Gastrocnemius medialis (tissue), 4 donors: Measurements from ENCODE around the gene TMEM247. TPM values are rescaled to one million over a fixed set of nuclear protein-coding genes. Genes with fewer than 3 reads are reported as not detected.
A peak's percentile ranks its signal among the peaks of the same experiment; 100 is the strongest.

Experiments
- ATAC-seq, 2 donors: fragments of 150-250 bp; one replicate each; pipeline ENCODE4 v1.9.1; 2016
- DNase-seq, 2 donors: peaks; one replicate each; pipeline ENCODE4 v3.0.0-alpha.2; 2019
- H3K27ac ChIP-seq, 4 donors: fragments of 200-600 bp; sonication (generic); 1 replicate in 1 of 4; 2 replicates in 3 of 4; pipeline ENCODE4 v1.5.1; 2016 to 2018; ENCODE audit warnings: mild to moderate bottlenecking in 2 of 4, moderate library complexity in 1 of 4
- H3K27me3 ChIP-seq, 3 donors: fragments of 200-600 bp; sonication (generic) in 2 of 3; 1 replicate in 1 of 3; 2 replicates in 2 of 3; pipeline versions ENCODE4 v1.5.1 to v1.6.0; 2016 to 2019; ENCODE audit warnings: mild to moderate bottlenecking in 1 of 3, moderate library complexity in 1 of 3
- H3K36me3 ChIP-seq, 2 donors: fragments of 200-600 bp; sonication (generic) in 1 of 2; one replicate each; pipeline ENCODE4 v1.5.1; 2017 to 2018
- H3K4me1 ChIP-seq, 2 donors: fragments of 200-600 bp; sonication (generic) in 1 of 2; one replicate each; pipeline ENCODE4 v1.5.1; 2016 to 2017; ENCODE audit warnings: mild to moderate bottlenecking in 2 of 2
- H3K4me3 ChIP-seq, 4 donors: fragments of 200-600 bp; sonication (generic) in 3 of 4; 1 replicate in 1 of 4; 2 replicates in 3 of 4; pipeline ENCODE4 v1.5.1; 2016 to 2019; ENCODE audit warnings: mild to moderate bottlenecking in 2 of 4
- H3K9me3 ChIP-seq, 3 donors: fragments of 200-600 bp; sonication (generic) in 2 of 3; 1 replicate in 1 of 3; 2 replicates in 2 of 3; pipeline ENCODE4 v1.5.1; 2016 to 2019
- POLR2A ChIP-seq, 2 donors: fragments of 450-650 bp; IDR thresholded peaks; one replicate each; pipeline ENCODE4 v1.6.1; 2017; ENCODE audit warnings: antibody characterized with exemption in 2 of 2, mild to moderate bottlenecking in 2 of 2, moderate library complexity in 2 of 2
- in situ Hi-C, 4 donors: fragments of 200-750 bp; cut with MboI; loops; one replicate each; pipeline versions ENCODE4 v1.15.0 to v1.8.0; 2017; ENCODE audit warnings: low sequenced_read_pairs in 4 of 4
- intact Hi-C: fragments of 100-400 bp; cut with DNase I; formaldehyde crosslinking; loops from one replicate; pipeline ENCODE4 v1.15.1; 2023; ENCODE audit warnings: low total_unique reads
- total RNA-seq, 4 donors: library from RNA; depleted of rRNA; stranded (reverse); fragments of >200 nt; gene quantifications; one replicate each; pipeline versions ENCODE4 v1.1.0 to v1.2.3, GENCODE V29; 2016
- TF ChIP-seq, protein P1 (sequence below), 5 experiments: fragments of 450-650 bp in 3 of 5; fragments of 200-600 bp in 2 of 5; sonication (generic) in 2 of 5; IDR thresholded peaks in 4 of 5; conservative IDR thresholded peaks in 1 of 5; 1 replicate in 4 of 5; 2 replicates in 1 of 5; pipeline ENCODE4 v1.5.1; 2016 to 2019; ENCODE audit warnings: antibody characterized with exemption in 5 of 5, mild to moderate bottlenecking in 3 of 5, moderate library complexity in 3 of 5

The TMEM247 gene
- total RNA-seq, 4 donors from 2014 or later: not detected

DNA sequence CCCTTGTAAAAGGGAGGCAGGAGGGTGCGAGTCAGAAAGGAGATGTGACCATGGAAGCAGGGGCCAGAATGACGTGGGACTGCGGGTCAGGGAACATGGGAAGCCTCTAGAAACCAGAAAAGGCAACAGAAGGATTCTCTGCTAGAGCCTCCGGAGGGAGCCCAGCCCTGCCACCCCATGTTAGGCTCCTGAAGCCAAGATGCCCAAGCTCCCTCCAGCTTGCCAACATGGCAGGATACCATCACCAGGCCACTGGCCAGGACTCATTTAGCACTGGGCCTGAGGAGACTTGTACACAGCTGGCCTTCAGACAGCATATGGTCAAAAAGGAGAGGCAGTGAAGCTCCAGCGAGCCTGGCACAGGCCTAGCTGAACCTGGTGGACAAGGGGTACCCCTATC is 5.6 kb downstream of the TMEM247 start:
- TF ChIP-seq, protein P1, sequence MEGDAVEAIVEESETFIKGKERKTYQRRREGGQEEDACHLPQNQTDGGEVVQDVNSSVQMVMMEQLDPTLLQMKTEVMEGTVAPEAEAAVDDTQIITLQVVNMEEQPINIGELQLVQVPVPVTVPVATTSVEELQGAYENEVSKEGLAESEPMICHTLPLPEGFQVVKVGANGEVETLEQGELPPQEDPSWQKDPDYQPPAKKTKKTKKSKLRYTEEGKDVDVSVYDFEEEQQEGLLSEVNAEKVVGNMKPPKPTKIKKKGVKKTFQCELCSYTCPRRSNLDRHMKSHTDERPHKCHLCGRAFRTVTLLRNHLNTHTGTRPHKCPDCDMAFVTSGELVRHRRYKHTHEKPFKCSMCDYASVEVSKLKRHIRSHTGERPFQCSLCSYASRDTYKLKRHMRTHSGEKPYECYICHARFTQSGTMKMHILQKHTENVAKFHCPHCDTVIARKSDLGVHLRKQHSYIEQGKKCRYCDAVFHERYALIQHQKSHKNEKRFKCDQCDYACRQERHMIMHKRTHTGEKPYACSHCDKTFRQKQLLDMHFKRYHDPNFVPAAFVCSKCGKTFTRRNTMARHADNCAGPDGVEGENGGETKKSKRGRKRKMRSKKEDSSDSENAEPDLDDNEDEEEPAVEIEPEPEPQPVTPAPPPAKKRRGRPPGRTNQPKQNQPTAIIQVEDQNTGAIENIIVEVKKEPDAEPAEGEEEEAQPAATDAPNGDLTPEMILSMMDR (IDR thresholded peaks at IDR 0.05 in 4 of 5, conservative IDR thresholded peaks at IDR 0.05 in 1 of 5): no peak
- TF ChIP-seq POLR2A (IDR thresholded peaks at IDR 0.05): no peak
- Histone ChIP-seq H3K27me3 (no peaks in the 10 kb centered on the region), H3K27ac (peak overlapping the region in 3 of 4 donors; percentile 23 to 43 (median 24)), H3K4me3 (no peak overlapping the region), H3K9me3 (no peaks in the 10 kb centered on the region), H3K4me1 (peaks cover 11 to 13% of the 10 kb centered on the region in 2 donors), H3K36me3 (no peaks in the 10 kb centered on the region)
- intact Hi-C loops: no loop called here
- in situ Hi-C loops: no loop called here
- DNase-seq (peak; percentile 25 to 80), ATAC-seq (peak; percentile 82 to 91)

DNA sequence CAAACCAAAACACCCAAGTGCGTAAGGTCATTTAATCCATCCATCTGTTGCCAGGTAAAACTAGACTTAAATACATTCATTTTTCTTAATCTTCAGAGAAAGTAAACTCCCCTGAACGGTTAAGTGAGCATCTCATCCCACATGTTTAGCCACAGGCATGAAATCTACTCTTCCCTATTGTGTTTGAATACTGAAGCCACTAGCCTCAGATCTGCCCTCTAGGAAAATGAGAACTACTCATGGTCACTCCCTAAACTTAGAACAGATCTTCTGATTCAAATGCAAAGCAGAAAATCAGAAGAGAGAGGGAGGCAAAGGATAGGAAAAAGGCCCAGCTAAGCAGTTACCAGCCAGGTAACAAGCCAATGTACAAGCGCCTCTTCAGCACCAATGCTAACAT is 7.1 kb downstream of the TMEM247 start:
- Histone ChIP-seq H3K4me3 (no peak overlapping the region), H3K27me3 (no peaks in the 10 kb centered on the region), H3K36me3 (no peaks in the 10 kb centered on the region), H3K4me1 (peaks cover 23 to 25% of the 10 kb centered on the region in 2 donors), H3K27ac (no peak overlapping the region), H3K9me3 (no peaks in the 10 kb centered on the region)
- ATAC-seq: no peak
- TF ChIP-seq, protein P1 (IDR thresholded peaks at IDR 0.05 in 4 of 5, conservative IDR thresholded peaks at IDR 0.05 in 1 of 5): no peak
- TF ChIP-seq POLR2A (IDR thresholded peaks at IDR 0.05): no peak
- intact Hi-C loops: no loop called here
- in situ Hi-C loops: no loop called here
- DNase-seq: no peak

DNA sequence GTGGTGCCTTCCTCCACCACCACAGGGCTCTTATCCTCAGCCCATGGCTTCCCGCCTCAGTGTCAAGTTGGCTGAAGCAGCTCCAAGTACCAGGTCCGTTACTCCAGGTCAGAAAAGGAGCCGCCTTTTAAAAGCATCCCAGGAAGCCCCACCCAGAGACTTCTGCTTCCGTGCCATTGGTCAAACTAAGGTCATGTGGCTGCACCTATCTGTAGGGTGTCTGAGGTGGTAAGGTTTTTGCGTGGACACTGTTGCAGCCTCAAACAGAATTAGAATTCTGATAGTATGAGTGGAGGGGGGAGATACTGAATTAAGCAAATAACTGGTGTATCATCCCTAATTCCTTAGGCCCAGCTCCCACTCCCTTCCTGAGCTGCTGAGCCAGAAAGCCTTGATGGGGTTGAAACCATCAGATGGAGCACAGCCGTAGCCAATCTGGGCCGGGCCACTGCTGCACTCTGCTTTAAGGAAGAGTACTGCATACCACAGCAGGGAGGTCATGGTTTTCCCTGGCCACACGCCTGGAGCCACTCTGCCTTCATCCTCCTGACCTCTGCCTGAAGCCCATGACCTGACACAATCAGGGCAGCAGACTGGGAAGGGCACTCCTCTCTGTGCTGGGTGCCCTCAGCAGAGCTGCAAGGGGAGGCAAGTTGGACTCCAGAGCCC is 8.4 kb downstream of the TMEM247 start:
- in situ Hi-C loops (no loop called here), intact Hi-C loops (no loop called here)
- no peaks in the 10 kb centered on the region for H3K36me3 ChIP-seq
- DNase-seq (peak; percentile 25 to 66), ATAC-seq (peak; percentile 52 to 64)
- no peak for TF ChIP-seq POLR2A (IDR thresholded peaks at IDR 0.05)
- TF ChIP-seq, protein P1 (IDR thresholded peaks at IDR 0.05 in 4 of 5, conservative IDR thresholded peaks at IDR 0.05 in 1 of 5): no peak
- H3K27ac ChIP-seq: peak overlapping the region in 3 of 4 donors; percentile 10 to 29 (median 11)
- no peaks in the 10 kb centered on the region for H3K9me3 ChIP-seq
- H3K4me1 ChIP-seq: peaks cover 23 to 25% of the 10 kb centered on the region in 2 donors
- H3K4me3 ChIP-seq: no peak overlapping the region
- H3K27me3 ChIP-seq: no peaks in the 10 kb centered on the region

- in situ Hi-C loops: no loop called here
- no peaks in the 10 kb centered on the region for H3K36me3 ChIP-seq
- DNase-seq: no peak
- ATAC-seq: no peak
- H3K4me1 ChIP-seq: peaks cover 23 to 25% of the 10 kb centered on the region in 2 donors
- no peaks in the 10 kb centered on the region for H3K27me3 ChIP-seq
- H3K9me3 ChIP-seq: no peaks in the 10 kb centered on the region
- no peak overlapping the region for H3K4me3 ChIP-seq
- TF ChIP-seq, protein P1 (IDR thresholded peaks at IDR 0.05 in 4 of 5, conservative IDR thresholded peaks at IDR 0.05 in 1 of 5): no peak
- no peak for TF ChIP-seq POLR2A (IDR thresholded peaks at IDR 0.05)
- intact Hi-C loops: no loop called here
- H3K27ac ChIP-seq: peak overlapping the region in 1 of 4 donors; percentile 10
Measured at GRCh38 chr2:46488389-46488788, 9.0 kb downstream of the TMEM247 start.
